Measurements from ENCODE around the gene COBL.

- TF ChIP-seq ZNF707 (CRISPR knock-in tag; conservative IDR thresholded peaks at IDR 0.05): no peak
- no peak for TF ChIP-seq NR1H2 (CRISPR knock-in tag; IDR thresholded peaks at IDR 0.05)
- no peak for TF ChIP-seq JUN (IDR thresholded peaks at IDR 0.05; ENCODE audit: borderline replicate concordance, low read depth, low read length)
- TF ChIP-seq JUN (CRISPR knock-in tag; IDR thresholded peaks at IDR 0.05; ENCODE audit: borderline replicate concordance): no peak
- TF ChIP-seq ZNF253 (CRISPR knock-in tag; conservative IDR thresholded peaks at IDR 0.05): no peak
- TF ChIP-seq FOXJ3 (CRISPR knock-in tag; IDR thresholded peaks at IDR 0.05): no peak
- no peak for TF ChIP-seq TBL1XR1 (IDR thresholded peaks at IDR 0.05; ENCODE audit: low read length in 2 of 2)
- TF ChIP-seq EP300 (IDR thresholded peaks at IDR 0.05; ENCODE audit: low read length): no peak
- TF ChIP-seq SIN3A (IDR thresholded peaks at IDR 0.05; ENCODE audit: borderline replicate concordance in 2 of 2, control insufficient read depth in 1 of 2, low read depth in 2 of 2, low read length in 2 of 2): no peak
- TF ChIP-seq KDM1A (IDR thresholded peaks at IDR 0.05): no peak
These were observed 41.7 kb downstream of the COBL start for GRCh38 chr7:51274955-51275354.
